GM11168 (cell line): ENCODE data around the gene C2CD4C.
"Not testable (repeated sequence)": the region's sequence is repeated elsewhere in the genome, so short reads cannot be mapped to it uniquely, and the experiment has no call there.

Experiments used
- in situ Hi-C: fragments of 300-500 bp; cut with MboI; formaldehyde crosslinking; loops from one replicate; pipeline ENCODE4 v1.12.0; 2022; ENCODE audit warnings: low sequenced_read_pairs; ENCODE audit not compliant: unreplicated experiment

C2CD4C gene

GRCh38 chr19:408902-409515 is at the start of gene C2CD4C:
C2CD4C (minus strand) TSS chr19:409147; CDS start chr19:408361, 786 bp downstream.
- in situ Hi-C loops, result no loop called here

DNA sequence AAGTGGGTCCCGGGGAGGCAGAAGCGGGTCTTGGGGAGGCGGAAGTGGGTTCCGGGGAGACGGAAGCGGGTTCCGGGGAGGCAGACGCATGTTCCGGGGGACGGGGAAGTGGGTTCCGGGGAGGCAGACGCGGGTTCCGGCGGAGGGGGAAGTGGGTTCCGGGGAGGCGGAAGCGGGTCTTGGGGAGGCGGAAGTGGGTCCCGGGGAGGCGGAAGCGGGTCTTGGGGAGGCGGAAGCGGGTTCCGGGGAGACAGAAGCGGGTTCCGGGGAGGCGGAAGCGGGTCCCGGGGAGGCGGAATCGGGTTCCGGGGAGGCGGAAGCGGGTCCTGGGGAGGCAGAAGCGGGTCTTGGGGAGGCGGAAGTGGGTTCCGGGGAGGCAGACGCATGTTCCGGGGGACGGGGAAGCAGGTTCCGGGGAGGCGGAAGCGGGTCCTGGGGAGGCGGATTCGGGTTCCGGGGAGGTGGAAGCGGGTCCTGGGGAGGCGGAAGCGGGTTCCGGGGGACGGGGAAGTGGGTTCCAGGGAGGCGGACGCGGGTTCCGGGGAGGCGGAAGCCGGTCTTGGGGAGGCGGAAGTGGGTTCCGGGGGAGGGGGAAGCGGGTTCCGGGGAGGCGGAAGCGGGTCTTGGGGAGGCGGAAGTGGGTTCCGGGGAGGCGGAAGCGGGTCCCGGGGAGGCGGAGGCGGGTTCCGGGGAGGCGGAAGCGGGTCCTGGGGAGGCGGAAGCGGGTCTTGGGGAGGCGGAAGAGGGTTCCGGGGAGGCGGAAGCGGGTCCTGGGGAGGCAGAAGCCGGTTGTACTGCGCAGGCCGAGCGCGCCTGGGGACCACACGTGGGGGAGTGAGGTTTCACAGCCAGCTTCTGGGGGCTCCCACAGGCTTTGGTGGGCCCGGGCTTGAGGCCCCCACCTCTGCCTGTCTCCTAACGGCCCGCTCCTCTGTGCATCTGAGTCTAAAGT is 49.4 kb upstream of the C2CD4C start:
- in situ Hi-C loops, result no loop called here

GRCh38 chr19:457636-458035 is 48.7 kb upstream of the C2CD4C start:
- in situ Hi-C loops, result no loop called here

- in situ Hi-C loops, result no loop called here
Observed at GRCh38 chr19:456547-457110, 47.7 kb upstream of the C2CD4C start.

GRCh38 chr19:455851-456546 is 47.1 kb upstream of the C2CD4C start:
- in situ Hi-C loops, result no loop called here

DNA sequence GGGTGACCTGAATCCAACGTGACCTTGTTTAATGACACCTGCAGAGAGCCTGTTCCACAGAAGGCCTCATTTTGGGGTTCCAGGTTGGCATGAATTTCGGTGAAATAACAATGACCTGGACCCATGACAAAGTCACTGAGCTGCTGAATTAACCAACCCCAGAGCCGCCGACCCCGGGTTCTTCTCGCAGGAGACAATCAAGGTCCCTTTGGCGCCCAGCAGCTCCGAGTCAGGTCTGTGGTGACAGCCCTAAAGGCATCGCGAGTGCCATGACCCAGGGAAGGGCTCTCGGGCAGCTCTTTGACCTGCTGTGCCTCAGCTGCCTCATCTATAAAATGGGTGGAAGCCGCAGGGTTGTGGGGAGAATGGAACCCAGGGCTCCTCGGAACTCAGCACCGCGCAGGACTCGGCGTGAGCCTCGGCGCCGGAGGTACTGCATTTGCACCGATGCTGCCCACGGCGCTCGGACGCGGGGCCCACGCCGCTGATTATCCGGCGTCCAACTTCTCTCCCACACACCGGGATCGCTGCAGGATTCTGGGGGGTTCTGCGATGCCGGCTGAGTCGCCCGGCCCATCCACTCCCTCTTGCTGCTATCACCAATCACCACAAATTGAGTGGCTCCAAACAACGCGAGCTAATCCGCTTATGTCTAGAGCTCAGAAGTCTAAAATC is 46.2 kb upstream of the C2CD4C start:
- in situ Hi-C loops, result no loop called here

- in situ Hi-C loops, result no loop called here
Observed at GRCh38 chr19:453606-454005, 44.7 kb upstream of the C2CD4C start.

- in situ Hi-C loops, result no loop called here
Observed at GRCh38 chr19:452829-453228, 43.9 kb upstream of the C2CD4C start.

- in situ Hi-C loops, result not testable (repeated sequence)
Observed at GRCh38 chr19:450912-451481, 42.0 kb upstream of the C2CD4C start.

- in situ Hi-C loops, result no loop called here
Observed at GRCh38 chr19:449916-450315, 41.0 kb upstream of the C2CD4C start.

DNA sequence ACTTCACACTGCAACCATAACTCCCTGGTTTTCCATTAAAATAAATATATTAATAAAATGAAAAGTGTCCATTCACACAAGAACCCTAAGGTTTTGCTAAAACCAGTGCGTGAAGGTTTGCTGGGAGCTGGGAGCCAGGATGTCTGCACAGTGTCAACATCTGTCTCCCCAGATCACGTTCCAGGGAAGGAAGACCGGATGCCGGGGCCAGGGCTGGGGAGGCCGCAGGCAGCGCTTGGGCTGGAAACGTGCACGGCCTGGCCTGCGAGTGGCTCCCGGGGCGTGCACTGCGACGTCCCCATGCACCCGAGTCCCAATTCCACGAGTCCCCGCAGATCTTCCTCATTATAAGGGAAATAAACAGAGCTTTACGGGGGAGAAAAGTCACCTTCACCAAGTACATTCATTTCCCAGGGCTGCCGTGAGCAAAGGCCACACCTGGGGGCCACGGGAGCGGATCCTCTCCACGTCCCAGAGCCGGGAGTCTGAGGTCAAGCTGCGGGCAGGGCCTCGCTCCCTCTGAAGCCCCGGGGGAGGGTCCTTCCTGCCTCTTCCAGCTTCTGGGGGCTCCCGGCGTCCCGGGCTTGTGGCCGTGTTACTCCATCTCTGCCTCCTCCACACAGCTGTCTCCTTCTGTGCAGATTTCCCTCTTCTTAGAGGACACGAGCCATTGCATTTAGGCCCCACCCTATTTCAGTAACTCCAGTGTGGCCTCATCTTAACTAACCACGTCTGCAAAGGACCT is 39.0 kb upstream of the C2CD4C start:
- in situ Hi-C loops, result no loop called here

GRCh38 chr19:447064-447426 is 38.1 kb upstream of the C2CD4C start:
- in situ Hi-C loops, result no loop called here

DNA sequence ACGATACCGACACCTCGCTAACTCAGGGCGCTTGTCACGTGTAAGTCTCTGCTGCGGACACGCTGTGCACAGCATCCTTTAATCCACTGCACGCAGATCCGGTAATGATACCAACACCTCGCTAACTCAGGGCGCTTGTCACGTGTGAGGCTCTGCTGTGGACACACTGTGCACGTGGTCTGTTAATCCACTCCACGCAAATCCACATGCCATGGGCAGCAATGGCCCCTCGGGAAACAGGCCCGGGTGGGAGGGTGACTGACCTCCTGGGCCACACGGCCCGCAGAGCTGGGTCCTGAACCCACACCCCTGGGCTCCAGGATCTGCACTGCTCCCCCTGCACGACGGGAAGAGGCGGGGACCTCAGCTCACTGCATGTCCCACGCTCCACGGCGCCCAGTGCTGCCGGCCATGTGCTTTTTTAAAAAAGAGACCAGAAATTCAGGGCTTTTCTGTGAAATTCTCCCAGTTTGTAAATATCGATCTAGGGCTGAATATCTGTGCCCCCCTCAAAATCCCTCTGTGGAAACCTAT is 35.8 kb upstream of the C2CD4C start:
- in situ Hi-C loops, result no loop called here

DNA sequence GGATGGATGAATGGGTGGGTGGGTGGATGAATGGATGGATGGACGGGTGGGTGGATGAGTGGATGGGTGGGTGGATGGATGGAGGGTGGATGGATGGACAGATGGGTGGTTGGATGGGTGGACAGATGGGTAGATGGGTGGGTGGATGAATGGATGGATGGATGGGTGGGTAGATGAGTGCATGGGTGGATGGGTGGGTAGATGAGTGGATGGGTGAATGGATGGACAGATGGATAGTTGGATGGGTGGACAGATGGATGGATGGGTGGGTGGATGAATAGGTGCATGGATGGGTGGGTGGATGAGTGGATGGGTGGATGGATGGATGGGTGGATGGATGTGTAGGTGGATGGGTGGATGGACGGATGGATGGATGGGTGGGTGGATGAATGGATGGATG is 34.1 kb upstream of the C2CD4C start:
- in situ Hi-C loops, result no loop called here

GRCh38 chr19:442085-442484 is 33.1 kb upstream of the C2CD4C start:
- in situ Hi-C loops, result no loop called here

GRCh38 chr19:441213-441836 is 32.4 kb upstream of the C2CD4C start:
- in situ Hi-C loops, result no loop called here

- in situ Hi-C loops, result no loop called here
Observed at GRCh38 chr19:440391-441212, 31.7 kb upstream of the C2CD4C start.
